ENCODE measurements around the gene PINLYP.

Gene PINLYP

GRCh38 chr19:43625918-43626579 lies 50.4 kb downstream of the PINLYP start:
- H3K4me3 ChIP-seq (ENCODE audit: low read length): no peak overlapping the region
- no peak for DNase-seq (ENCODE audit: low read depth)
- no peaks in the 10 kb centered on the region for H3K4me1 ChIP-seq (ENCODE audit: control insufficient read depth, insufficient read depth, low read length)
- H3K27me3 ChIP-seq (replicated peaks; ENCODE audit: control insufficient read depth, insufficient read depth, low read length): peaks cover 12% of the 10 kb centered on the region
- no peaks in the 10 kb centered on the region for H3K9me3 ChIP-seq (ENCODE audit: control insufficient read depth, low read length)
- H3K36me3 ChIP-seq (ENCODE audit: control insufficient read depth, insufficient read depth, low read length, severe bottlenecking): no peaks in the 10 kb centered on the region
- no peak overlapping the region for H3K9ac ChIP-seq (ENCODE audit: low read length)

- Histone ChIP-seq H3K36me3 (ENCODE audit: control insufficient read depth, insufficient read depth, low read length, severe bottlenecking) (no peaks in the 10 kb centered on the region), H3K4me3 (ENCODE audit: low read length) (no peak overlapping the region), H3K27me3 (replicated peaks; ENCODE audit: control insufficient read depth, insufficient read depth, low read length) (peaks cover 12% of the 10 kb centered on the region), H3K4me1 (ENCODE audit: control insufficient read depth, insufficient read depth, low read length) (no peaks in the 10 kb centered on the region), H3K9me3 (ENCODE audit: control insufficient read depth, low read length) (no peaks in the 10 kb centered on the region), H3K9ac (ENCODE audit: low read length) (no peak overlapping the region)
- no peak for DNase-seq (ENCODE audit: low read depth)
Measured at GRCh38 chr19:43626838-43627237, 51.2 kb downstream of the PINLYP start.

- H3K4me1 ChIP-seq (ENCODE audit: control insufficient read depth, insufficient read depth, low read length): no peaks in the 10 kb centered on the region
- no peaks in the 10 kb centered on the region for H3K36me3 ChIP-seq (ENCODE audit: control insufficient read depth, insufficient read depth, low read length, severe bottlenecking)
- H3K9ac ChIP-seq (ENCODE audit: low read length): no peak overlapping the region
- no peaks in the 10 kb centered on the region for H3K9me3 ChIP-seq (ENCODE audit: control insufficient read depth, low read length)
- DNase-seq (ENCODE audit: low read depth): no peak
- H3K27me3 ChIP-seq (replicated peaks; ENCODE audit: control insufficient read depth, insufficient read depth, low read length): peaks cover 12% of the 10 kb centered on the region
- H3K4me3 ChIP-seq (ENCODE audit: low read length): no peak overlapping the region
Measured at GRCh38 chr19:43628646-43629326, 53.2 kb downstream of the PINLYP start.

GRCh38 chr19:43631491-43631890 lies 55.9 kb downstream of the PINLYP start:
- no peak for DNase-seq (ENCODE audit: low read depth)
- Histone ChIP-seq H3K9ac (ENCODE audit: low read length) (no peak overlapping the region), H3K4me1 (ENCODE audit: control insufficient read depth, insufficient read depth, low read length) (no peaks in the 10 kb centered on the region), H3K4me3 (ENCODE audit: low read length) (no peak overlapping the region), H3K36me3 (ENCODE audit: control insufficient read depth, insufficient read depth, low read length, severe bottlenecking) (no peaks in the 10 kb centered on the region), H3K27me3 (replicated peaks; ENCODE audit: control insufficient read depth, insufficient read depth, low read length) (peaks cover 8% of the 10 kb centered on the region), H3K9me3 (ENCODE audit: control insufficient read depth, low read length) (no peaks in the 10 kb centered on the region)

Data from adipocyte (in vitro differentiated cells).